ENCODE data around the gene KIAA0408. TPM values are rescaled to one million over a fixed set of nuclear protein-coding genes. Genes with fewer than 3 reads are reported as not detected.

The KIAA0408 gene
- total and polyA plus RNA-seq, 12 donors, result 0.18 to 8.6 (median 2.4) TPM

DNA sequence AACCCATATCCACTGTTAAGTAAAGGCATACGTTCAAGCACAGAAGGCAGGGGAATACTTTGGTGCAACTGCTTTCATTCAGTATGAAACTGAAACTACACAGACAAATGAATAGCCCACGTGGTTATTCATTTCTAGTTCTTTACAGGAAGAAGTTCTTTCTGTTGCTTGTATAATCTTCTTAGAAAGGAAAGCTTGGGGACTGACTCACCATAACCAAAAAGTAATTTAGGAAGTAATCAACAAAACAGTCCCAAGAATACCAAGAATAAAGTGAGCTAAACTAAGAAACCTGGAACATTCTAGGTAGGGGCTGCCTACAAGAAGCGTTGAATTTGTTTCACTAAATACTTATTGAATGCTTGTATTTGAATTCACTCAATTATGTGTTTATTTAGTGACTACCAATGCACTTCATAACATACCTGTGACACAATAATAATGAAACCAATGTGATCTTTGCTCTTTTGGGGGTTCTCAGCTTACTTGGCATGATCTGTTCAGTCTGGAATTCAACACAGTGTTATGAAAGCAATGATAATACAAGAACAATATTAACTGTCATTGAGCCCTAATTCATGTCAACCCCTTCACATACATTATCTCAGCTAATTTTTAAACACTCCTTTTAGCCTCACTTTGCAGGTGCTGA, 25.1 kb upstream of the KIAA0408 start:
- H3K27me3 ChIP-seq, result no peaks in the 10 kb centered on the region
- no peak for DNase-seq
- H3K36me3 ChIP-seq (replicated peaks in 1 of 2), result no peaks in the 10 kb centered on the region
- no peak for TF ChIP-seq CTCF (IDR thresholded peaks at IDR 0.05)
- TF ChIP-seq POLR2A (IDR thresholded peaks at IDR 0.05), result no peak
- H3K27ac ChIP-seq, result peak overlapping the region in 2 of 5 donors; percentile 18 to 41
- H3K4me3 ChIP-seq, result peak overlapping the region in 1 of 4 donors; percentile 43
- peaks cover 4 to 34% of the 10 kb centered on the region in 2 donors for H3K4me1 ChIP-seq (replicated peaks in 1 of 2)
- intact Hi-C loops (cut with DNase I), result no loop called here
- no peaks in the 10 kb centered on the region for H3K9me3 ChIP-seq (replicated peaks in 1 of 3)
- WGBS, 4 donors, result 38 to 49% (median 39%) methylated on average over 3 of the region's 3 CpGs

DNA sequence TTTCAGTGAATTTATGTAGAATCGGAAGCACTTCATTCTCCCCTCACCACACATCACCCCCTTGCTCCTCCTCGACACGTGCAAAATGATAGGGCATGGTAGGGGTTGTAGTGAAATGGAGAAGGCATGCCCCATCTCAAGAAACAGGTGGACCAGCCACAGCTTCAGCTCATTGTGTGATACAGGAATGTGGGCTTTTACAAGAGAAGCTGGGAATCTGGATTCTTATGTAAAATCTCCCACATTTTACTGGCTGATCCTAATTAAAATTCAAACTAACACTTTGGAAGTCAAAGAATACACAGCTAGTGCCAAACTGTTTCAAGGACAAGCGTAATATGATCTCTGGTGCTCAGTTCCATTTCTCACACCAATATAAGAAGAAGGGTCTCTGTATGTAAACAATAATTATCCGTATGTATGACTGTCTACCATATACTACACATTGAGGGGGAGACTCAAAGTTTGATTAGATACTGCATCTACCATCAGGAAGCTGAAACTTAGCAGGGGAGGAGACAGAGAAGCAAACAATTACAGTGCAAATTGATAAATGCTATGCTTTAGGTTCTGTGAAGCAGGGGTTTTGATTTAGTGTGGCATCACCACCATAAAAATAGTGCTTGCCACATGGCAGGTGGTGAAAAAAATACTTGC, 24.3 kb upstream of the KIAA0408 start:
- Histone ChIP-seq H3K36me3 (replicated peaks in 1 of 2) (no peaks in the 10 kb centered on the region), H3K4me1 (replicated peaks in 1 of 2) (peaks cover 4 to 34% of the 10 kb centered on the region in 2 donors), H3K27ac (no peak overlapping the region), H3K9me3 (replicated peaks in 1 of 3) (no peaks in the 10 kb centered on the region), H3K27me3 (no peaks in the 10 kb centered on the region), H3K4me3 (peak overlapping the region in 1 of 4 donors; percentile 43)
- 77 to 87% (median 79%) methylated on average over 5 of the region's 5 CpGs for WGBS, 4 donors
- DNase-seq, result no peak
- intact Hi-C loops (cut with DNase I), result no loop called here
- TF ChIP-seq POLR2A (IDR thresholded peaks at IDR 0.05) (no peak), CTCF (IDR thresholded peaks at IDR 0.05) (no peak)

- TF ChIP-seq POLR2A (IDR thresholded peaks at IDR 0.05) (no peak), CTCF (IDR thresholded peaks at IDR 0.05) (no peak)
- WGBS, 4 donors, result 93 to 98% (median 97%) methylated on average over 2 of the region's 2 CpGs
Measured at GRCh38 chr6:127482325-127482724, 23.1 kb upstream of the KIAA0408 start.

DNA sequence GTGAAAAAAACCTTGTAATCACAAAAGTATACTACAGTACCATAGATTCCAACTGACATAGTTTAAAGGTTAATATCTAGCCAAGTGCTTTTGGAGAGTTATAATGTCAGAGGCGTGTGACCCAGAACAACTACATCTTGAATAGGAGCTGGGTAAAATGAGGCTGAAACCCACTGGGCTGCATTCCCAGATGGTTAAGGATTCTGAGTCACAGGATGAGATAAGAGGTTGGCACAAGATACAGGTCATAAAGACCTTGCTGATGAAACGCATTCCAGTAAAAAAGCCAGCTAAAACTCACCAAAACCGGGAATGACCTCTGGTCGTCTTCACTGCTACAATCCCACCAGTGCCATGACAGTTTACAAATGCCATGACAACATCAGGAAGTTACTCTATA, 22.4 kb upstream of the KIAA0408 start:
- no peaks in the 10 kb centered on the region for H3K9me3 ChIP-seq (replicated peaks in 1 of 3)
- intact Hi-C loops (cut with DNase I), result no loop called here
- no peak for TF ChIP-seq POLR2A (IDR thresholded peaks at IDR 0.05)
- TF ChIP-seq CTCF (IDR thresholded peaks at IDR 0.05), result no peak
- DNase-seq, result peak; percentile 46 to 75 (median 66)
- 26 to 44% (median 41%) methylated on average over 4 of the region's 4 CpGs for WGBS, 4 donors
- peak overlapping the region in 4 of 5 donors; percentile 9 to 67 (median 34) for H3K27ac ChIP-seq
- H3K27me3 ChIP-seq, result no peaks in the 10 kb centered on the region
- H3K4me1 ChIP-seq (replicated peaks in 1 of 2), result peaks cover 4 to 34% of the 10 kb centered on the region in 2 donors
- no peak overlapping the region for H3K4me3 ChIP-seq
- no peaks in the 10 kb centered on the region for H3K36me3 ChIP-seq (replicated peaks in 1 of 2)

More at GRCh38 chr6:127482325-127482724, 23.1 kb upstream of the KIAA0408 start:
- intact Hi-C loops (cut with DNase I), result no loop called here
- Histone ChIP-seq H3K9me3 (replicated peaks in 1 of 3) (no peaks in the 10 kb centered on the region), H3K27me3 (no peaks in the 10 kb centered on the region), H3K4me3 (no peak overlapping the region), H3K4me1 (replicated peaks in 1 of 2) (peaks cover 4 to 34% of the 10 kb centered on the region in 2 donors), H3K27ac (peak overlapping the region in 3 of 5 donors; percentile 9 to 67 (median 38)), H3K36me3 (replicated peaks in 1 of 2) (no peaks in the 10 kb centered on the region)
- no peak for DNase-seq
